IMR-90 (cell line): ENCODE results near the gene CEP68. TPM values are rescaled to one million over a fixed set of nuclear protein-coding genes. Genes with fewer than 3 reads are reported as not detected.
A peak's percentile ranks its signal among the peaks of the same experiment; 100 is the strongest.

Experiments used
- ATAC-seq: fragments of 200-7000 bp; cut with Tn5 transposase; 2 replicates; pipeline ENCODE4 v1.9.1; 2020; ENCODE audit warnings: low read depth, mild to moderate bottlenecking, moderate library complexity
- BruUV-seq: library from RNA; stranded (reverse); fragments of 400-500 nt; replicated peaks from 2 replicates; lab custom pipeline; 2021; lab: Mats Ljungman, UMichigan
- CTCF ChIA-PET: fragments of 300-600 bp; formaldehyde crosslinking; extraction: SDS; loops from one replicate; lab custom pipeline; 2021; ENCODE audit warnings: antibody characterized with exemption; lab: Yijun Ruan, JAX
- POLR2A ChIA-PET: fragments of 300-600 bp; sonication (Branson Sonifier 250); formaldehyde crosslinking; loops from one replicate; lab custom pipeline; 2022; ENCODE audit warnings: antibody characterized with exemption; ENCODE audit not compliant: unreplicated experiment; lab: Charles Lee
- DNase-seq: peaks from one replicate; pipeline ENCODE4 v3.0.0; 2013
- H2AFZ ChIP-seq: replicated peaks from 2 replicates; pipeline ENCODE3; 2013; ENCODE audit warnings: low read length, mild to moderate bottlenecking; ENCODE audit not compliant: poor library complexity
- H2AK5ac ChIP-seq: 2 replicates; pipeline ENCODE4 v1.6.1; 2013; ENCODE audit warnings: low read depth, low read length, inconsistent platforms
- H2AK9ac ChIP-seq: replicated peaks from 2 replicates; pipeline ENCODE3; 2013; ENCODE audit warnings: mild to moderate bottlenecking, low read depth, low read length, moderate library complexity; ENCODE audit not compliant: poor library complexity
- H2BK120ac ChIP-seq: 2 replicates; pipeline ENCODE4 v1.6.1; 2013; ENCODE audit warnings: low read depth, low read length, inconsistent platforms
- H2BK15ac ChIP-seq: 3 replicates; pipeline ENCODE4 v1.6.1; 2013; ENCODE audit warnings: low read depth, low read length, inconsistent platforms
- H2BK20ac ChIP-seq: 2 replicates; pipeline ENCODE4 v1.6.1; 2013; ENCODE audit warnings: low read depth, mild to moderate bottlenecking, inconsistent platforms, low read length, moderate library complexity
- H2BK5ac ChIP-seq: 2 replicates; pipeline ENCODE4 v1.6.1; 2013; ENCODE audit warnings: mild to moderate bottlenecking, low read depth, low read length, inconsistent platforms; ENCODE audit not compliant: poor library complexity, severe bottlenecking
- H3K14ac ChIP-seq: replicated peaks from 2 replicates; pipeline ENCODE4 v1.6.1; 2013; ENCODE audit warnings: low read depth, low read length, inconsistent platforms
- H3K18ac ChIP-seq: 2 replicates; pipeline ENCODE4 v1.6.1; 2013; ENCODE audit warnings: low read depth, low read length, control low read depth
- H3K23ac ChIP-seq: 2 replicates; pipeline ENCODE4 v1.6.1; 2013; ENCODE audit warnings: low read depth, low read length, inconsistent platforms
- H3K27ac ChIP-seq: 2 replicates; pipeline ENCODE4 v1.5.1; 2013; ENCODE audit warnings: mild to moderate bottlenecking, control low read depth, low read length; ENCODE audit not compliant: insufficient read depth
- H3K27me3 ChIP-seq: 2 replicates; pipeline ENCODE4 v1.6.1; 2013; ENCODE audit warnings: low read length; ENCODE audit not compliant: control insufficient read depth, insufficient read depth
- H3K36me3 ChIP-seq: 2 replicates; pipeline ENCODE4 v1.6.1; 2013; ENCODE audit warnings: low read length, mixed read lengths; ENCODE audit not compliant: control insufficient read depth, insufficient read depth
- H3K4ac ChIP-seq: 2 replicates; pipeline ENCODE4 v1.6.1; 2013; ENCODE audit warnings: low read depth, low read length, inconsistent platforms
- H3K4me1 ChIP-seq: 2 replicates; pipeline ENCODE4 v1.6.1; 2013; ENCODE audit warnings: low read length, mixed read lengths; ENCODE audit not compliant: control insufficient read depth, insufficient read depth
- H3K4me2 ChIP-seq: 2 replicates; pipeline ENCODE4 v1.6.1; 2013; ENCODE audit warnings: low read depth, mild to moderate bottlenecking, control low read depth, low read length, moderate library complexity
- H3K4me3 ChIP-seq: 2 replicates; pipeline ENCODE4 v1.5.1; 2013; ENCODE audit warnings: low read depth, mild to moderate bottlenecking, control low read depth, low read length, moderate library complexity; ENCODE audit not compliant: insufficient read depth
- H3K56ac ChIP-seq: 2 replicates; pipeline ENCODE4 v1.6.1; 2013; ENCODE audit warnings: low read length, inconsistent platforms; ENCODE audit not compliant: insufficient read depth; ENCODE audit errors: extremely low read depth
- H3K79me1 ChIP-seq, 2 experiments: 2 replicates each; pipeline ENCODE4 v1.6.1; 2013; ENCODE audit warnings: low read length in 2 of 2, inconsistent platforms in 1 of 2, low read depth in 1 of 2
- H3K9ac ChIP-seq: 2 replicates; pipeline ENCODE4 v1.6.1; 2013; ENCODE audit warnings: low read depth, low read length, control low read depth
- H3K9me1 ChIP-seq: 2 replicates; pipeline ENCODE4 v1.6.1; 2013; ENCODE audit warnings: low read length, inconsistent platforms; ENCODE audit not compliant: insufficient read depth
- H3K9me3 ChIP-seq: 2 replicates; pipeline ENCODE4 v1.6.1; 2013; ENCODE audit warnings: low read length; ENCODE audit not compliant: control insufficient read depth, insufficient read depth
- H4K20me1 ChIP-seq: 2 replicates; pipeline ENCODE4 v1.6.1; 2013; ENCODE audit warnings: low read length, inconsistent platforms; ENCODE audit not compliant: insufficient read depth
- H4K5ac ChIP-seq: 2 replicates; pipeline ENCODE4 v1.6.1; 2013; ENCODE audit warnings: mild to moderate bottlenecking, low read depth, low read length, control low read depth
- H4K8ac ChIP-seq, 2 experiments: 2 replicates each; pipeline ENCODE4 v1.6.1; 2013; ENCODE audit warnings: low read depth in 2 of 2, low read length in 2 of 2, control low read depth in 1 of 2, inconsistent platforms in 1 of 2
- H4K91ac ChIP-seq: 2 replicates; pipeline ENCODE4 v1.6.1; 2013; ENCODE audit warnings: low read depth, low read length, inconsistent platforms; ENCODE audit not compliant: insufficient read depth
- BHLHE40 ChIP-seq: fragments of 150-350 bp; IDR thresholded peaks from 2 replicates; pipeline ENCODE4 v1.6.1; 2016; ENCODE audit warnings: mild to moderate bottlenecking, low read depth, low read length
- MAFK ChIP-seq: IDR thresholded peaks from 2 replicates; pipeline ENCODE4 v1.6.1; 2012; ENCODE audit warnings: low read depth, low read length, improper control_type of control experiment
- POLR2A ChIP-seq: IDR thresholded peaks from 2 replicates; pipeline ENCODE4 v1.6.1; 2012; ENCODE audit warnings: mild to moderate bottlenecking, low read depth, low read length
- RAD21 ChIP-seq: IDR thresholded peaks from 2 replicates; pipeline ENCODE4 v1.6.1; 2012; ENCODE audit warnings: low read length, improper control_type of control experiment
- RCOR1 ChIP-seq: IDR thresholded peaks from 2 replicates; pipeline ENCODE4 v1.6.1; 2012; ENCODE audit warnings: mild to moderate bottlenecking, low read length, improper control_type of control experiment; ENCODE audit not compliant: insufficient replicate concordance
- WGBS, 2 experiments: methylation state at CpG; one replicate each; pipeline versions ENCODE4 v1.1.5 to v1.1.7; 2013; ENCODE audit warnings: missing lambda C conversion rate in 2 of 2; ENCODE audit not compliant: insufficient read length in 1 of 2; ENCODE audit errors: extremely low coverage in 2 of 2; 5-methylcytosine and 5-hydroxymethylcytosine counted together
- dilution Hi-C: fragments of 300-500 bp; cut with HindIII; formaldehyde crosslinking; loops from one replicate; pipeline ENCODE4 v1.14.3; 2018; ENCODE audit warnings: low sequenced_read_pairs; ENCODE audit not compliant: unreplicated experiment
- in situ Hi-C: fragments of 300-500 bp; cut with MboI; formaldehyde crosslinking; loops from 3 replicates; pipeline ENCODE4 v1.14.3; 2019; ENCODE audit warnings: low sequenced_read_pairs, inconsistent platforms, mixed read lengths
- intact Hi-C: fragments of 100-400 bp; cut with micrococcal nuclease; formaldehyde crosslinking; loops from 2 replicates; pipeline ENCODE4 v1.10.0; 2022
- polyA plus RNA-seq, 3 experiments: library from polyadenylated mRNA; depleted of rRNA; stranded (reverse); fragments of >200 nt; gene quantifications; 2 replicates each; pipeline ENCODE4 v1.2.3, GENCODE V29; 2012; ENCODE audit warnings: low replicate concordance in 1 of 3
- total RNA-seq: library from RNA; depleted of rRNA; stranded (reverse); fragments of >200 nt; gene quantifications from 2 replicates; pipeline ENCODE4 v1.2.3, GENCODE V29; 2012

The CEP68 gene
- total and polyA plus RNA-seq, 2 of the 4 experiments (the other 2 are of a cell fraction): 5.5 to 5.6 TPM

- Histone ChIP-seq H4K91ac (peak overlapping the region; percentile 13; the same call in 1 of the 2 replicates), H2AK9ac (no peak overlapping the region), H3K27me3 (no peaks in the 10 kb centered on the region), H3K56ac (no peak overlapping the region), H2AFZ (peak overlapping the region; percentile 15), H3K9me3 (no peaks in the 10 kb centered on the region), H2BK20ac (no peak overlapping the region; the same call in none of the 2 replicates), H4K20me1 (peaks cover 36% of the 10 kb centered on the region), H3K4me3 (no peak overlapping the region), H2BK15ac (no peak overlapping the region; the same call in 2 of the 3 replicates), H3K18ac (peak overlapping the region; percentile 31; the same call in 1 of the 2 replicates), H4K8ac (peak overlapping the region in 1 of 2 experiments; percentile 68; a peak in 3 of 4 replicates), H3K4me1 (peaks cover 37% of the 10 kb centered on the region), H3K14ac (no peak overlapping the region), H3K36me3 (peaks cover 29% of the 10 kb centered on the region), H3K27ac (no peak overlapping the region), H2BK120ac (peak overlapping the region; percentile 42; the same call in 1 of the 2 replicates), H4K5ac (peak overlapping the region; percentile 13; the same call in 1 of the 2 replicates), H3K9me1 (peaks cover 42% of the 10 kb centered on the region), H2BK5ac (peak overlapping the region; percentile 24), H3K79me1 (peaks cover 34 to 87% of the 10 kb centered on the region in 2 experiments), H3K4ac (peak overlapping the region; percentile 7), H2AK5ac (peak overlapping the region; percentile 41; the same call in 1 of the 2 replicates), H3K23ac (no peak overlapping the region), H3K4me2 (no peak overlapping the region), H3K9ac (no peak overlapping the region)
- dilution Hi-C loops: no loop called here
- no peak for TF ChIP-seq RCOR1
- no peak for TF ChIP-seq POLR2A
- TF ChIP-seq MAFK: no peak
- TF ChIP-seq BHLHE40: no peak
- TF ChIP-seq RAD21: no peak
- 73% methylated on average over 2 of the region's 14 CpGs; no CpG with 5 or more reads in 1 of the 2 experiments for WGBS, 2 experiments
- DNase-seq (no peak), ATAC-seq (no peak)
- in situ Hi-C loops: loop anchor here (25.0 kb wide), 1 partner anchor 494 kb away; no protein-coding TSS in a partner anchor
- POLR2A ChIA-PET: no interaction called here
- no TSS peak for BruUV-seq
- CTCF ChIA-PET: no interaction called here
- intact Hi-C loops: loop anchor here (10.0 kb wide), 1 partner anchor 367 kb away; the partner anchor contains the start of gene SPRED2
Measured at GRCh38 chr2:65067806-65068553, 11.8 kb downstream of the CEP68 start.
